OCI-LY7 (cell line): ENCODE results near the gene SMIM9. TPM values are rescaled to one million over a fixed set of nuclear protein-coding genes. Genes with fewer than 3 reads are reported as not detected.

ENCODE experiments used
- BruUV-seq: library from RNA; stranded (reverse); fragments of 400-500 nt; replicated peaks from 2 replicates; lab custom pipeline; 2021; lab: Mats Ljungman, UMichigan
- CTCF ChIA-PET: fragments of 300-600 bp; sonication (Branson Sonifier 250); formaldehyde crosslinking; loops from one replicate; lab custom pipeline; 2022; ENCODE audit warnings: antibody characterized with exemption; ENCODE audit not compliant: unreplicated experiment; lab: Charles Lee
- POLR2A ChIA-PET: fragments of 300-600 bp; sonication (Branson Sonifier 250); formaldehyde crosslinking; loops from one replicate; lab custom pipeline; 2022; ENCODE audit warnings: antibody characterized with exemption; lab: Charles Lee
- DNase-seq: peaks from one replicate; pipeline ENCODE4 v3.0.0-alpha.2; 2015; ENCODE audit warnings: low spot score
- H2AFZ ChIP-seq: fragments of 200-600 bp; sonication (generic), shearing (Covaris generic); 2 replicates; pipeline ENCODE4 v1.6.1; 2014; ENCODE audit warnings: mild to moderate bottlenecking, antibody characterized with exemption, low read length, moderate library complexity
- H3K27ac ChIP-seq: fragments of 200-600 bp; sonication (generic); 2 replicates; pipeline ENCODE4 v1.5.1; 2014; ENCODE audit warnings: mixed run types, low read depth, mild to moderate bottlenecking, moderate library complexity, low read length, inconsistent platforms; ENCODE audit not compliant: poor library complexity, severe bottlenecking
- H3K36me3 ChIP-seq: fragments of 200-600 bp; sonication (generic); 2 replicates; pipeline ENCODE4 v1.6.1; 2014; ENCODE audit warnings: mild to moderate bottlenecking, antibody characterized with exemption, low read length, moderate library complexity, mixed read lengths; ENCODE audit not compliant: insufficient read depth
- H3K4me1 ChIP-seq: fragments of 200-600 bp; sonication (generic); 2 replicates; pipeline ENCODE4 v1.5.1; 2014; ENCODE audit warnings: mild to moderate bottlenecking, low read length; ENCODE audit not compliant: insufficient read depth, poor library complexity, severe bottlenecking
- H3K4me2 ChIP-seq: fragments of 200-600 bp; sonication (generic); 2 replicates; pipeline ENCODE4 v1.6.1; 2014; ENCODE audit warnings: mild to moderate bottlenecking, low read length
- H3K4me3 ChIP-seq: fragments of 200-600 bp; sonication (generic); 2 replicates; pipeline ENCODE4 v1.5.1; 2014; ENCODE audit warnings: mild to moderate bottlenecking, low read depth, low read length; ENCODE audit not compliant: poor library complexity, severe bottlenecking
- H3K79me2 ChIP-seq: fragments of 200-600 bp; sonication (generic); 2 replicates; pipeline ENCODE4 v1.6.1; 2016; ENCODE audit warnings: low read depth, mild to moderate bottlenecking, low read length, moderate library complexity, mixed read lengths; ENCODE audit not compliant: insufficient read depth
- H3K9me2 ChIP-seq: fragments of 200-600 bp; sonication (generic); 2 replicates; pipeline ENCODE4 v1.6.1; 2016; ENCODE audit warnings: mild to moderate bottlenecking, low read length, mixed read lengths; ENCODE audit not compliant: insufficient read depth
- H3K9me3 ChIP-seq: fragments of 200-600 bp; sonication (generic); 2 replicates; pipeline ENCODE4 v1.6.1; 2014; ENCODE audit warnings: mild to moderate bottlenecking, mixed run types, low read length, mixed read lengths
- H4K20me1 ChIP-seq: fragments of 200-600 bp; sonication (generic); 2 replicates; pipeline ENCODE4 v1.6.1; 2014; ENCODE audit warnings: mild to moderate bottlenecking, antibody characterized with exemption, low read length, moderate library complexity, mixed read lengths; ENCODE audit not compliant: insufficient read depth
- EZH2phosphoT487 ChIP-seq: fragments of 200-600 bp; sonication (generic); IDR thresholded peaks from 2 replicates; pipeline ENCODE4 v1.6.1; 2018; ENCODE audit warnings: low read depth, borderline replicate concordance, mild to moderate bottlenecking, mixed run types, antibody characterized with exemption, low read length, moderate library complexity, mixed read lengths
- intact Hi-C: fragments of 100-400 bp; cut with micrococcal nuclease; formaldehyde crosslinking; loops from one replicate; pipeline ENCODE4 v1.10.0; 2022; ENCODE audit not compliant: unreplicated experiment
- total RNA-seq, 2 experiments: library from RNA; depleted of rRNA in 1 of 2; stranded (reverse); fragments of >200 nt in 1 of 2; shearing (Covaris generic) in 1 of 2; gene quantifications; 2 replicates each; pipeline ENCODE4 v1.2.3, GENCODE V29; 2014 to 2022
- TF ChIP-seq, protein P1 (sequence below): fragments of 200-600 bp; sonication (generic); conservative IDR thresholded peaks from 2 replicates; pipeline ENCODE4 v1.5.1; 2014; ENCODE audit warnings: mild to moderate bottlenecking, antibody characterized with exemption, low read length, moderate library complexity, mixed read lengths

Gene SMIM9
- total RNA-seq, 2 experiments from 2014 or later = not detected

GRCh38 chrX:154804261-154804956, 30.1 kb downstream of the SMIM9 start:
- Histone ChIP-seq H3K4me2 (peak overlapping the region; percentile 81; the same call in 1 of the 2 replicates), H3K9me3 (no peaks in the 10 kb centered on the region), H3K4me1 (peaks cover 12% of the 10 kb centered on the region), H3K36me3 (no peaks in the 10 kb centered on the region), H3K79me2 (no peaks in the 10 kb centered on the region), H3K4me3 (peak overlapping the region; percentile 60), H3K27ac (no peak overlapping the region), H2AFZ (peak overlapping the region; percentile 72; the same call in 1 of the 2 replicates), H3K9me2 (no peaks in the 10 kb centered on the region), H4K20me1 (no peaks in the 10 kb centered on the region)
- ChIA-PET POLR2A (no interaction called here), CTCF (no interaction called here)
- BruUV-seq = no TSS peak
- TF ChIP-seq EZH2phosphoT487 = no peak
- TF ChIP-seq, protein P1, sequence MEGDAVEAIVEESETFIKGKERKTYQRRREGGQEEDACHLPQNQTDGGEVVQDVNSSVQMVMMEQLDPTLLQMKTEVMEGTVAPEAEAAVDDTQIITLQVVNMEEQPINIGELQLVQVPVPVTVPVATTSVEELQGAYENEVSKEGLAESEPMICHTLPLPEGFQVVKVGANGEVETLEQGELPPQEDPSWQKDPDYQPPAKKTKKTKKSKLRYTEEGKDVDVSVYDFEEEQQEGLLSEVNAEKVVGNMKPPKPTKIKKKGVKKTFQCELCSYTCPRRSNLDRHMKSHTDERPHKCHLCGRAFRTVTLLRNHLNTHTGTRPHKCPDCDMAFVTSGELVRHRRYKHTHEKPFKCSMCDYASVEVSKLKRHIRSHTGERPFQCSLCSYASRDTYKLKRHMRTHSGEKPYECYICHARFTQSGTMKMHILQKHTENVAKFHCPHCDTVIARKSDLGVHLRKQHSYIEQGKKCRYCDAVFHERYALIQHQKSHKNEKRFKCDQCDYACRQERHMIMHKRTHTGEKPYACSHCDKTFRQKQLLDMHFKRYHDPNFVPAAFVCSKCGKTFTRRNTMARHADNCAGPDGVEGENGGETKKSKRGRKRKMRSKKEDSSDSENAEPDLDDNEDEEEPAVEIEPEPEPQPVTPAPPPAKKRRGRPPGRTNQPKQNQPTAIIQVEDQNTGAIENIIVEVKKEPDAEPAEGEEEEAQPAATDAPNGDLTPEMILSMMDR = no peak
- intact Hi-C loops = no loop called here
- no peak for DNase-seq

DNA sequence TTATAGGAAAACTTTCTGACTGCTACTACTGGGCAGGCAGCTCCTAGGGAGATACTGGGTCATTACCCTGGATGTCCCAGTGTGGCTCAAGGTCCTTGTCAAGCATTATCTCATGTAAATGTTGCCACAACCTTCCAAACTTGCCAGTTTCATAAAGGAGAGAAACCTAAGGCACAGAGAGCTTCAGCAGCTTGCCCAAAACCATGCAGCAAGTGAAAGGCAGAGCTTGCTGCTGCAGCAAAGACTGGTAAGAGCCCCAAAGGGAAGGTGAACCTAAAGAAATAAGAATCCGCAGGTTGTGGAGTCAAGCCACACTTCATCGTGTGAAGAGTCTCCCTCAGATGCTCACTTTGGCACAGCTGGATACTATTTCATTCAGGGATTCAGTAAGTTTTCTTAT, 31.5 kb downstream of the SMIM9 start:
- ChIA-PET POLR2A (no interaction called here), CTCF (no interaction called here)
- peaks cover 12% of the 10 kb centered on the region for H3K4me1 ChIP-seq
- no peak overlapping the region for H3K4me2 ChIP-seq
- H3K79me2 ChIP-seq = no peaks in the 10 kb centered on the region
- no peaks in the 10 kb centered on the region for H3K9me2 ChIP-seq
- no peak overlapping the region for H2AFZ ChIP-seq
- TF ChIP-seq EZH2phosphoT487 = no peak
- TF ChIP-seq, protein P1 = no peak
- DNase-seq = no peak
- no peak overlapping the region for H3K4me3 ChIP-seq
- intact Hi-C loops = no loop called here
- H4K20me1 ChIP-seq = no peaks in the 10 kb centered on the region
- H3K9me3 ChIP-seq = no peaks in the 10 kb centered on the region
- H3K36me3 ChIP-seq = no peaks in the 10 kb centered on the region
- H3K27ac ChIP-seq = no peak overlapping the region
- BruUV-seq = no TSS peak

DNA sequence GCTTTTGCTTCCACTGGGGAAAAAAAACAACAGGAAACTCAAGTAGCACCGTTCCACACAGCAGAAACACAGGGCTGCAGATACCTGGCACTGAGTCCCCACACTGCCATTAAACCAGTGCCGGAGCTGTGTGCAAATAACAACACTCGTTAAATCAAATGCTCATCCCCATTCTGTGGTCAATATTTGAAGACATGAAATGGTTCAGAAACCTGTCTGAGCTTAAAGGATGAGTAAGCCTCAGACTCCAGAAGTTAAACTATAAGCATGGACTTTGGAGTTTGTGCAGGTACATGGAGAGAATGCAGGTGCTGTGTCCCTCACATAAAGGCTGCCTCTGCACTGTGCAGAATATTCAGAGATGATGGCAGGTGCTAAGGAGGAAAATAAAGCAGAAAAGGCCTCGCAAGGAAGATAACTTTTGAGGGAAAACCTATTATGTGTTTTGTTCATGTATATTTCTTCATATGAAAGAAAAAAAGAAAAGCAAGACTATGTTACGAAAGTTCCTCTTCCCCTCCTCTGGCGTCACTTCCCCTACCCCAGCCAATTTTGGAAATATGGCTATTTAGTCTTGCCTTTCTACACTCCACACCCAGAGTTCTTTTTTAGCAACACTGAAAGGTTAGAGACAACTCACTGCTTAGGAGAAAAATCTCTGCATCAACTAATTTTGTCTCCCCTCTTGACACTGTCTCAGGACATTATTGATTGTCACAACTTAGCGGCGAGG, 33.8 kb downstream of the SMIM9 start:
- no peak overlapping the region for H3K4me3 ChIP-seq
- peaks cover 12% of the 10 kb centered on the region for H3K4me1 ChIP-seq
- no peak overlapping the region for H3K4me2 ChIP-seq
- intact Hi-C loops = no loop called here
- CTCF ChIA-PET = no interaction called here
- H4K20me1 ChIP-seq = no peaks in the 10 kb centered on the region
- no peaks in the 10 kb centered on the region for H3K9me3 ChIP-seq
- no peaks in the 10 kb centered on the region for H3K36me3 ChIP-seq
- POLR2A ChIA-PET = no interaction called here
- H3K27ac ChIP-seq = no peak overlapping the region
- TF ChIP-seq, protein P1 = no peak
- no peak for TF ChIP-seq EZH2phosphoT487
- H3K79me2 ChIP-seq = no peaks in the 10 kb centered on the region
- BruUV-seq = no TSS peak
- H3K9me2 ChIP-seq = no peaks in the 10 kb centered on the region
- no peak overlapping the region for H2AFZ ChIP-seq
- DNase-seq = no peak
